Measurements from ENCODE around the gene CDK11A.

CDK11A gene

DNA sequence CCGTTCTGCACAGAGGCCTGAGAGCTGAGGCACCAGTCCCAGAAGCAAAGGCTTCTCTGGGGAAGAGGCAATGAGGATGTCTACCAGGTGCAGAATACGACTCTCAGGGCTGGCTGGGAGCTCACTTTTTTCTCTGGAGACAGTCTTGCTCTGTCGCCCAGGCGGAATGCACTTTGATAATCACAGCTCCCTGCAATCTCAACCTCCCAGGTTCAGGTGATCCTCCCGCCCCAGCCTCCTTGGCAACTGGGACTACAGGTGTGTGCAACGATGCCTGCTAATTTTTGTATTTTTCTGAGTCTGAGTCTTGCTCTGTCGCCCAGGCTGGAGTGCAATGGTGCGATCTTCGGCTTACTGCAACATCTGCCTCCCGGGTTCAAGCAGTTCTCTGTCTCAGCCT lies 36.6 kb upstream of the CDK11A start:
- TF ChIP-seq, protein P1, sequence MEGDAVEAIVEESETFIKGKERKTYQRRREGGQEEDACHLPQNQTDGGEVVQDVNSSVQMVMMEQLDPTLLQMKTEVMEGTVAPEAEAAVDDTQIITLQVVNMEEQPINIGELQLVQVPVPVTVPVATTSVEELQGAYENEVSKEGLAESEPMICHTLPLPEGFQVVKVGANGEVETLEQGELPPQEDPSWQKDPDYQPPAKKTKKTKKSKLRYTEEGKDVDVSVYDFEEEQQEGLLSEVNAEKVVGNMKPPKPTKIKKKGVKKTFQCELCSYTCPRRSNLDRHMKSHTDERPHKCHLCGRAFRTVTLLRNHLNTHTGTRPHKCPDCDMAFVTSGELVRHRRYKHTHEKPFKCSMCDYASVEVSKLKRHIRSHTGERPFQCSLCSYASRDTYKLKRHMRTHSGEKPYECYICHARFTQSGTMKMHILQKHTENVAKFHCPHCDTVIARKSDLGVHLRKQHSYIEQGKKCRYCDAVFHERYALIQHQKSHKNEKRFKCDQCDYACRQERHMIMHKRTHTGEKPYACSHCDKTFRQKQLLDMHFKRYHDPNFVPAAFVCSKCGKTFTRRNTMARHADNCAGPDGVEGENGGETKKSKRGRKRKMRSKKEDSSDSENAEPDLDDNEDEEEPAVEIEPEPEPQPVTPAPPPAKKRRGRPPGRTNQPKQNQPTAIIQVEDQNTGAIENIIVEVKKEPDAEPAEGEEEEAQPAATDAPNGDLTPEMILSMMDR (IDR thresholded peaks at IDR 0.05; ENCODE audit: poor library complexity, severe bottlenecking), result no peak

DNA sequence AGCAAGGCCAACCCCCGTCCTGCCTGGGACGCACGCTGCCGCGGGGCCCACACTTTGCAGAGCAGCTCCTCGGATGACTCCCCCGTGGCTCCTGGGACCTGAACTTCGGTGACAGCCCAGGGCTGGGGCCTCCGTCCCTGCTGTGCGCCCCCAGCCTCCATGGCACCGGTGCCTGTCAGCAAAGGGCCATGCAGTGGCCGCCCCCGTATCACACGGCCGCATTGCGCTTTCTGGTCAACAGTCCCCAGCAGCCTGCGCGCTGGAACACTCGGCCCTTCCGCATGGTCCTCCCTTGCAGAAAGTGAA lies 36.1 kb upstream of the CDK11A start:
- peaks cover 10% of the 10 kb centered on the region for H3K4me1 ChIP-seq (ENCODE audit: insufficient read depth, poor library complexity, severe bottlenecking)
- H3K9me3 ChIP-seq (ENCODE audit: severe bottlenecking), result no peaks in the 10 kb centered on the region
- TF ChIP-seq, protein P1 (IDR thresholded peaks at IDR 0.05; ENCODE audit: poor library complexity, severe bottlenecking), result no peak
- DNase-seq (ENCODE audit: low spot score) (no peak), ATAC-seq (ENCODE audit: low read depth) (no peak)
- peaks cover 77% of the 10 kb centered on the region for H3K36me3 ChIP-seq (ENCODE audit: low read depth)
- no peak overlapping the region for H3K4me3 ChIP-seq (ENCODE audit: severe bottlenecking)
- H3K27me3 ChIP-seq (ENCODE audit: insufficient read depth, poor library complexity, severe bottlenecking), result no peaks in the 10 kb centered on the region
- no peak overlapping the region for H3K27ac ChIP-seq (ENCODE audit: poor library complexity, severe bottlenecking)

More for the DNA sequence above, 36.6 kb upstream of the CDK11A start:
- H3K4me3 ChIP-seq (ENCODE audit: severe bottlenecking), result no peak overlapping the region
- no peak overlapping the region for H3K27ac ChIP-seq (ENCODE audit: poor library complexity, severe bottlenecking)
- H3K36me3 ChIP-seq (ENCODE audit: low read depth), result peaks cover 79% of the 10 kb centered on the region
- no peaks in the 10 kb centered on the region for H3K27me3 ChIP-seq (ENCODE audit: insufficient read depth, poor library complexity, severe bottlenecking)
- no peaks in the 10 kb centered on the region for H3K9me3 ChIP-seq (ENCODE audit: severe bottlenecking)
- peaks cover 10% of the 10 kb centered on the region for H3K4me1 ChIP-seq (ENCODE audit: insufficient read depth, poor library complexity, severe bottlenecking)
- no peak for DNase-seq (ENCODE audit: low spot score)
- ATAC-seq (ENCODE audit: low read depth), result no peak

DNA sequence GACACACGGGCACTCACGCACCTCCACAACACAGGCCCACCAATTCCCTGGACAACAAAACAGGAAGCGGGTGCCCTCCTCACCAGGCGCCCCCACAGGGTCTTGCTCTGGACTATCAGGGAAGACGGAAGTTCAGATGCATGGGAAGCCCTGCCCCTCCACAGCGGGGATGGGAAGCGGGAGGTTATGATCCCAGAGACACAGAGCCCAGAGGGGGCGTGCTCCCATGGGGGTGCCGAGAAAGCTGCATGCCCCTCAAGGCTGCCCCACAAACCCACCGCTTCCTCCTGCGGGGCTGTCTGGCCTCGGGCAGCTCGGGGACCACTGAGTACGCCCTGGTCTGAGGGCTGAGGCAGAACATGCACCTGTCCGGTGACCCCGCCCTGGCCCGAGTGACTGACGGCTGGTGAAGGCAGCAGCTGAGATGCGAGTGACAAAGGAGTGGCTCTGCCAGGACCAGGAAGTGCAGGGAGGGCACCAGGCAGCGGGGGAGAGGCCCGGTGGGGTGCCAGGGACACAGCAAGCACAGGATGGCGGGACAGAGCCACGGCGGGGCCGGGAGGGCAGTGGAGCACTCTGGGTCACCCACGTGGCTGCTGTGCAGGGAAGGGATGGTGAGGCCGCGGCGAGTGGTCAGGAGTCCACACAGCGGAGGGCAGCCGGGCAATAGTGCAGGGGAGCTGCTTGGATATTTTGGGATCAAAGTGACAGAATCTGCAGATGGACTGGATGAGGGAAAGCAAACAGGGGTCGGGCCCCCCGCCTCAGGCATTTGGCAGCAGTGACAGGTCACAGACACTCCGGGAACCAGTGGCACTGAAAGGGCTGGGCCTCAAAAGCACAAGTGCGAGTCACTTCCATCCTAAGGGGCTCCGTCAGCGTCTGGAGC lies 35.5 kb upstream of the CDK11A start:
- Histone ChIP-seq H3K4me3 (ENCODE audit: severe bottlenecking) (no peak overlapping the region), H3K27ac (ENCODE audit: poor library complexity, severe bottlenecking) (peak overlapping the region; percentile 39), H3K9me3 (ENCODE audit: severe bottlenecking) (no peaks in the 10 kb centered on the region), H3K27me3 (ENCODE audit: insufficient read depth, poor library complexity, severe bottlenecking) (no peaks in the 10 kb centered on the region), H3K36me3 (ENCODE audit: low read depth) (peaks cover 77% of the 10 kb centered on the region), H3K4me1 (ENCODE audit: insufficient read depth, poor library complexity, severe bottlenecking) (peaks cover 10% of the 10 kb centered on the region)
- no peak for ATAC-seq (ENCODE audit: low read depth)
- TF ChIP-seq, protein P1 (IDR thresholded peaks at IDR 0.05; ENCODE audit: poor library complexity, severe bottlenecking), result no peak
- no peak for DNase-seq (ENCODE audit: low spot score)

DNA sequence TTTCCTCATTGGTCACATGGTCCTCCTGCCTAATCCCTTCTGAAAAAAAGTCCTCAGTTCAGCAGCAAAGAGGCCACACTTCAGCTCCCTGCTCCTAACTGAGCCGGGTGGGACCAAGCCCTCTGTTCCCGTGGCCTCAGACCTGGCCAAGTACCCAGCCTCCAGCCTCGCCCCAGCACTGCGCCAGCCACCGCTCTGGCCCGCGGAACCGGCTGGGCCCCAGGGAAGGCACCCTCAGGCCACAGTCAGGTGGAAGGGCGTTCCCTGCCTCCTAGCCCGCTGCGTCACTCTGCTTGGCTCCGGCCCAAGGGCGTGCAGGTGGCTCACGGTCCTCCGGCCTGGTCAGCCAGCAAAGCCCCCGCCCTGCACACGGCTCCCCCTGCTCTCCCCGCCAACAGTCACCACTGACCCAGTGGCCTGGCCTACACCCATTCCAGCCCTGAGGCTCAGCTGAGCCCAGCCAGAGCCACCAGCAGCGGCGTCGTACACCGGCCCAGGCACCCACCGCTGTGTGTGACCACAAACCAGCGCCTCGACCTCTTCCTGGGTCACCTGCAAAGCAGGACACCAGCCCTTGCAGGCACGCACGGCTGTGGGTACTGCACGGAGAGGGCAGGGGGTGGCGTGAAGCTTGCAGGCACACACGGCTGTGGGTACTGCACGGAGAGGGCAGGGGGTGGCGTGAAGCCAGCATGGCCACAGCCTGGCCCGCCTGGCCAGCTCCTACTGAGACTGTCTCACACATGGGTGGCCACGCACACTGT lies 34.7 kb upstream of the CDK11A start:
- Histone ChIP-seq H3K9me3 (ENCODE audit: severe bottlenecking) (no peaks in the 10 kb centered on the region), H3K36me3 (ENCODE audit: low read depth) (peaks cover 76% of the 10 kb centered on the region), H3K27me3 (ENCODE audit: insufficient read depth, poor library complexity, severe bottlenecking) (no peaks in the 10 kb centered on the region), H3K4me3 (ENCODE audit: severe bottlenecking) (no peak overlapping the region), H3K27ac (ENCODE audit: poor library complexity, severe bottlenecking) (peak overlapping the region; percentile 39), H3K4me1 (ENCODE audit: insufficient read depth, poor library complexity, severe bottlenecking) (peaks cover 10% of the 10 kb centered on the region)
- peak; percentile 84 for DNase-seq (ENCODE audit: low spot score)
- peak; percentile 89 for ATAC-seq (ENCODE audit: low read depth)
- TF ChIP-seq, protein P1 (IDR thresholded peaks at IDR 0.05; ENCODE audit: poor library complexity, severe bottlenecking), result no peak
